Activated T-helper 1 cell treated with Interleukin-2 at 50 U/mL for 16 hours (primary cell): ENCODE data around the gene VIPR1.

Experiments
- DNase-seq: peaks from one replicate; pipeline ENCODE4 v3.0.0-alpha.2; 2020; ENCODE audit warnings: low read depth

Gene VIPR1

DNA sequence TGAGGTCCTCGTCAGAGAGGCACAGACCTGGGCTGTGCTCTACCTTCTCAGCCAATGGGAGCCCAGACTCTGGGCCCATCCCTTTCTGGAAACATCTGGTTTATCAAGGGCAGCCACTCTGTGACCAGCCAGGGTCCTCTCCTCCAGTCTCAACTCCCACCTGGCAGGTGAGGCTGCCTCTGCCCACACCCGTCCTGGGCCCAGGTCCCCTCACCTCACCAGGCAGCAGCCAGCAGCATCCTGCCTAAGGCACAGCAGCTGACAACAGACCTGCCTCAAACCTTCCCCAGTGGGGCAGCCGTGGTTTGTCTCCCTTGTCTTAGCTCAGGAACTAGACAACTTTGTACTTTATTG lies 8.7 kb upstream of the VIPR1 start:
- no peak for DNase-seq

DNA sequence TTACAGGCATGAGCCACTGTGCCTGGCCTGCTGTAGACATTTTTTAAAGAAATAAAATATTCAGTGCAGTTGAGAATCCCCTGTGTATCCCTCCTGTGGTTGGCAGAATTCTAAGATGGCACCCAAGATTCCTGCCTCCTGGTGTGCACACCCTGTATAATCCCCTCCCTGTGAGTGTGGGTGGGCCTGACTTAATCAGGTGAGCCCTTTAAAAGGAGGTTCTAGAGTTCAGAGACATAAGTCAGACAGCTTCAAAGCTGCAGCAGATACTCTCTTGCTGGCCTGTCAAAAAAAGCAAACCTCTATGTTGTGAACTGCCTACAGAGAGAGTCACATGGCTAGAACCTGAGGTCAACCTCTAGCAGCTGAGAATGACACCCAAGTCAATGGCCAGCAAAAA lies 7.0 kb upstream of the VIPR1 start:
- DNase-seq, result no peak

DNA sequence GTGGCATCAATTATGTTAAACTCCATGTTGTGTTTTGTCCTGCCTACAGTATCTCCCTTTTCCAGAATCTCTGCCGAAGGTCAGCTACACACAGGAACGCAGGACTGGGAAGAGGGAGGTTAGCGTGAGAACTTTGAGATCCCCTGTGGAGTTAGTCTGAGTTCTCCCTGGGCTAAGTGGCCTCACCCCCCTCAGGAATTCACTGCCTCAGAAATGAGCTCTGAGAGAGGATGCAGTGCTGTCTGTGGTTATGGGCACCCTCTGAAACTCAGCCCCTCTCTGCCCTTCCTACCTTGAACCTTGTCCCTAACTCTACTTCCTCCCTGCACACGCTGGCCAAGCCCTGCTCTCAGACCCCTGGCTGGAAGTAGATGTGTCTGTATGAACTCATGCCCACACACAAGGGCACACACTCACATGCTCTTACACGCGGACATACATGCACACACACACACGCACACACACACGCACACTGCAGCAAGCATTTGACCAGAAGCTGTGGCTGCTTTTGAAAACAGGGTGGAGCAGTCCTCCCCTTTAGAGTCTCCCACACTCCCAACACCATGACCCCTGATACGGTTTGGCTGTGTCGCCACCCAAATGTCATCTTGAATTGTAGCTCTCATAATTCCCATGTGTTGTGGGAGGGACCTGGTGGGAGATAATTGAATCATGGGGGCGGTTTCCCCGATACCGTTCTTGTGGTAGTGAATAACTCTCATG lies 5.3 kb upstream of the VIPR1 start:
- no peak for DNase-seq

DNA sequence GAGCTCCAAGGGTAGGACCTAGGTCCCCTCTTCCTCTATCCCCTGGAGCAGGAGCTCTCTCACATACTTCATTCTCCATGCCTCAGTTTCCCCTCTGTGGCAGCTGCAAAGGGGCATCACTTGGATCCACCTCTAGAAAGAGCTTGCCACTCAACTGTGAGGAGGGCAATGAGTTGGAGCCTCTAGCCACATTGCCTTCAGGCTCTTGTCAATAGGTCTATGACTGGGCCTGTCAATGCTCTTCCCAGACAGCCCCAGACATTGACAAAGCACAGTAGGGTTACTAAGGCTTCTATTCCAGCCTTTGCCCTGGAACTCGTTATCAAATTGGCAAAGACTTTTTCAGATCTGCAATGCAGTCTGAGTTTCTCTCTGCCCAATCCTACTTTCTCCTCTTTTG lies 4.4 kb upstream of the VIPR1 start:
- no peak for DNase-seq

DNA sequence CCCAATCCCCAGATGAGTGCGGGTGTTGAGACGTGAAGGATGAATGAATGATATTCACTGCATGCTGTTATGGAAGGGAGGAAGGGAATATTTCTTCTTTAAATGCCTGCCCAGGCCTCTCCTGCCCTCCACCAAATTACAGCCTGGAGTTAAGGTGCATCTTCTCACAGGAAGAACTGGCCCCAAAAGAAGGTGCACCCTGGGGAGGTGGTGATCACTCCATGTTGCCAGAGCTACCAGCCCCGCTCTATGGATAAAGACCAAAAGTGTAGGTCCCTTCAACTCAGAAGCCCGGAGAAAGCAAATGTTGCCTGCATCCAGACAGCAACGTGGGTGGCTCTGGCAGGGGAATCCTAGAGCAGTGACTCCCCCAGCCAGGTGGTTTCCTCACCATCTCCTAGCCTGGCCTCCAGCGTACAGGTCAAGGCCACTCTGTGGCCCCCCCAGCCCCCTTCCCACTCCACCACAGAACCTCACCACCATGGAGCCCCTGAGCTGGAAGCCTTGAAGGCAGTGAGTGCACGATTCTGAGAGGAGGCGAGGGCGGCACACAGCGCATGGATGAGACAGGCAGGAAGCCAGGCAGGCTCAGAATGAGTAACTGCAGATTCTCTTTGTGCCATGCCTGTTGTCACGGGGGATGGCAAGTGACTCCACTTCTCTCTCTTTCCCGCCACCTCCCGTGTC lies 3.5 kb upstream of the VIPR1 start:
- no peak for DNase-seq

DNA sequence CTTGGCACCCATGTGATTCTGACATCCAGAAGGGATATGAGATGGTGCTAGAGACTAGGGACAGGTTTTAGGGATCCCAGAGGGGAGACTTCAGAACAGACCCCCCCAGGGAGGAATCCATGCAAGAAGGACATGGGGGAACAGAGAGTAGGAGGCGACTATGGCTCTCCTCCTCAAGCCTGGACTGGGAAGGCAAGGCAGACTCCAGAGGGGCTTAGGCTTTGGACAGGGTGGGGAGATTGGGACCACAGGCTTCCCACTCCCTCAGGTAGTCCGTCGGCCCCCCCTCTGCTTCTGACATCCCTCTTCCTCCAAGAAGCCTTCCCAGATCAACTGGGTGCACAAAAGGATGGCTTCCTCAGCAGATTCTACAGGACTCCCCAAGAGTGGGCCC lies 3.0 kb upstream of the VIPR1 start:
- no peak for DNase-seq

DNA sequence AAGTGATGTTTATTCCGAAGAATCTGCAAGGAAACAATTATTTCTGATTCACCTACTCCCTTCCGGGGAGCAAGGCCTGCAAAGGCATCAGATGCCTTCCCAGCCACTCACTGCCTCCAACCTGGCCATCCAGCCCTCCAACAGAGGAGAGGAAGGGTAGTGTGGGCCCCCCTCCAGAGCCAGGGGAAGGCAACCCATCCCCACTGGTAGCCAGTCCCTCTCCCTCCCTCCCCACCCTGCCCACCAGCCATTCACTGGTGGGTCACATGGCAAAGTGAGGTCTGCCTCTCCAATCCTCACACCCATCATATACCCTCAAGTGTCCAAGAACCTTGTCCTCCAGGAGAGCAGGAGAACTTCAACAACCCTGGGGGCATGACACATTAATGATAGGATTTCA lies 2.4 kb upstream of the VIPR1 start:
- no peak for DNase-seq

DNA sequence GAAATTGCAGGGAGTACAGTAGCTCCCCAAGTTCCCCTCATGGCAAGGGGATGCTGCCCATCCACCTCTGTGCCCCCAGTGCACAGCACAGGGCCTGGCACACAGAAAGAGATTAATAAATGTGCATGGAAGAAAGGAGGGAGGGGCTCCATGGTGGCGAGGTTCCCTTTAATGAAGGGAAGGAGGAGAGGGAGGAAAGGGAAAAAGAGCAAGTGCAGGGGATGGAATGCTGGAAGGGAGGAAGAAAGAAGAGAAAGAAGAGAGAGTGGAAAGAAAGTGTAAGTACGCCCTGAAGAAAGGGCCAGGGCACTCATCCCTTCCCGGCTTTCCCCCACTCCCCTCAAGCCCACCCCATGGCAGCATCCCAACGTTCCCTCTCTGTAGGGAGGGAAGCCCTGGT lies 1.5 kb upstream of the VIPR1 start:
- DNase-seq, result no peak

DNA sequence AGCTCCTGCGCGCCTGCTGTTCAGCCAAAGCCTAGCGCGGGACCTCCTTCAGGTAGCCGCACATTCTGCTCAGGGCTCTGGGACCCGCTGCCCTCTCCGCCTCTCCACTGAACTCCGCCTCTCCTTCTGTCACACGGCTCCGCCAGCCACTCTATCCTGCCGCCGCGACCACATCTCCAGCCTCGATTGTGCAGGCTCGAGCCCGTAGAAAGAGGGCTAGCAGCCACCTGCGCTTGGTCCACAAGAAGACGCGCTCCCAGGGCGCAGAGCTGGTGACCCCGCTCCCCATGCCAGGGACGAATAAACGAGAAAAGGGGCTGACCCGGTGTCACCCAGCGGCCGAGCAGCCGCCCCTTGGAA lies 1.1 kb upstream of the VIPR1 start:
- DNase-seq, result no peak

DNA sequence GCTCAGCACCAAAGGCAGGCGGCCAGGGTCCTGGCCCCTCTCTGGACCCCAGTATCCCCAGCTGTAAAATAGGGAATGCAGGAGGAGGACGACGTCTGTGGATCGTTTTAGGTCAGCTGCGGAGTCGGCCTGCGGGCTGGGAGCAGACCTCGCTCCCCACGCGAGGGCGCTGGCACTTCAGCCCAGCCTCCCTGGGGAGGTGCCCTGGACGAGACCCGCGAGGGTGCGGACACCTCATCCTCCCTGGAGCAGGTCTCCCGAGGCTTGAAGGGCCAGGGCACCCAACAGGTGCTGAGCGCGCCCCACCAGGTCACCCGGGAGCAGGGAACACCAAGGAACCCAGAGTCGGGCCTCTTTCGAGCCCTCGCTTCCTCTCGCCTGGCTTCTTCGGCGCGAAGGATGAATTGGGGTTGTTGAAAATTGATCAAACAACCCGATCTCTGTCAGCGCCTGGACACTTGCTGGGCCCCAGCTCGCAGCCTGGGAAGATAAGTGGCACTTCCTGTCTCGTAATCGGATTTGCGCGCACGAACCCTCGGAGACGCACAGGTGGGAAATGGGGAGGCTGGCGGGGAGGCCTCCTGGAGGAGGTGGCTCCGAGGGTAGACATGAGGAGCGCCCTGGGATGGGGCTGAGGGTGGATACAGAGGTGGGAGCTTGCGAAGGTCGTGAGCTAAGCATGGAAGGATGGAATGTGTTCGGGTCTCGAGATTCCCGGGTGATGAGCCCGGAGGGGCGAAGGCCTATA lies 588 bp upstream of the VIPR1 start:
- DNase-seq, result peak; percentile 53

DNA sequence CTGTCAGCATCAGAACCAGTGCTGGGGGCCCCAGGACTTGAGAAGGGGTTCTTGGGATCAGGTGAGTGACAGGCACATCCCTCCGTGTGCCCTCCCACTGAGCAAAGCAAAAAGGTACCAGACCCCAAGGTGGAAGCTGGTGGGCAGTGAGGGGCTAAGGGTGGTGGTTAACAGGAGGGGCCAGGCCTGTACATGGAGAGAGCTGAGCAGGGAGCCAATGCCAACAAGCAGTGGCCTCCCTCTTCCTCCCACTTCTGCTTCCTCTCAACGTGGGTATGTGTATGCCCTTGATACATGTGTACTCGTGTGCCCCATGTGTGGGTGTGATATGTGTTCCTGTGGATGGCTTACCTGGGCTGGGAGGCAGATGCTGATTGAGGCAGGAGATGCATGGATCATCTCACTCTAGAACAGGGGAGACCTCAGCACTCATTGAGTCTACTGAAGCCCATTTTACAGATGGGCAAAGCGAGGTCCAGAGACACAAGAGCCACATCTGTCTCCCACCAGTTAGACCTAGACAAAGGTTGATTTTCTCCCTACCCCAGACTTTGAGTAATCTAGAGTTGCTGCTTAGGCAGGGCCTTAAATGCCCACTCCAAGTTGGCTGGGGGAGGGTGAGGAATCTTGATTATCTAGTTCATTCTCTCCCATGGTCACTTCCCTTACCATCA lies 945 bp downstream of the VIPR1 start:
- DNase-seq, result no peak

DNA sequence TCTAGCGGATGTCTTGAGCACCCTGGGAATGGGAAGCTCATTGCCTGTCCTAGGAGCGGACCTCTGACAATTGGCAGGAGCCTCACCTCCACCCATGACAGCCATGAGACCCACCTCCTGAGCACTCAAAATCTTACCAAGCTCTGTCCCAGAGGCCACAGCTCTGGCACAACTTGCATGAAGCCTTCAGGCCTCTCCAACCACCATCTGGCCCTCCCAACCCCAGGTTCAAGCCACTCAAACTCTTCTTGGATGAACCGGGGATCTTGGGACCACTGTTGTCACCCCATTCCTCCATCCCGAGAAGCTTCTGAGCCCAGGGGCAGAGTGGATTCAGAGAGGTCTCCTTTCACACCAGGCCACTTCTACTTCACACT lies 1.5 kb downstream of the VIPR1 start:
- DNase-seq, result no peak

DNA sequence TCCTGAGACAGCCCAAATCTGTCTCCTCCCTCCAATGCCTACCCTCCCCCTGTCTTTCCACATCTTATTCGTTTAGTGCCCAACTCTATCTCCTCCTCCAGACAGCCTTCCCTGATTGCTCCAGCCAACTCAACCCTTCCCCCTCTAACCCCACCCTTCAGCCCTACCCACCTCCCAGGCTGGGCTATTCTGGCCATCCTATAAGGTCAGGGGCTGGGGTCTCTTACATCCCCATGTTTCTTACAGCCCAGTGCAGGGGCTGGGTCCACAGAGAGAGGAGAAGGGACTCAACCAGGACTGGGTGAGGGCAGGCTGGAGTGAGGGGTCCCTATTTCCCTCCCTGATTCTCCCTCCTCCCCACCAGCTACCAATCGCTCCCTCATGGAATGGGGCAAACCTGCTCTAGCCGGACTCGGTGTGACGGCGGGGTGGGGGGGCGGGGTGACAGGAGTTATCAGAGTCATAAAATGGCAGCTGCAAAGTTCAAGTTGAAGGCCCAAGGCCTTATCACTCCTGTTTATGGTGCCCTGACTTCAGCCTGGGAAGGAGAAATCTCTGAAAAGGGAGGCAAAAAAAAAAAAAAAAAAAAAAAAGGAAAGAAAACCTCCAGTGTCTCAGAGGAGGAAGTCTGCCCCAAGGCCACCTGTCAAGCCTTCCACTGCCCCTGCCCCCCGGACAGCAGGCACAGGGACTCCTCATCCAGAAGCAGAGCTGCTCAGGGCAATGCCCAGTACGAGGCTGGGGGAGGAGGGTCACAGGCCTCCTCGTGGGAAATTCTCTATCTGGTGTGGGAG lies 2.1 kb downstream of the VIPR1 start:
- DNase-seq, result no peak

DNA sequence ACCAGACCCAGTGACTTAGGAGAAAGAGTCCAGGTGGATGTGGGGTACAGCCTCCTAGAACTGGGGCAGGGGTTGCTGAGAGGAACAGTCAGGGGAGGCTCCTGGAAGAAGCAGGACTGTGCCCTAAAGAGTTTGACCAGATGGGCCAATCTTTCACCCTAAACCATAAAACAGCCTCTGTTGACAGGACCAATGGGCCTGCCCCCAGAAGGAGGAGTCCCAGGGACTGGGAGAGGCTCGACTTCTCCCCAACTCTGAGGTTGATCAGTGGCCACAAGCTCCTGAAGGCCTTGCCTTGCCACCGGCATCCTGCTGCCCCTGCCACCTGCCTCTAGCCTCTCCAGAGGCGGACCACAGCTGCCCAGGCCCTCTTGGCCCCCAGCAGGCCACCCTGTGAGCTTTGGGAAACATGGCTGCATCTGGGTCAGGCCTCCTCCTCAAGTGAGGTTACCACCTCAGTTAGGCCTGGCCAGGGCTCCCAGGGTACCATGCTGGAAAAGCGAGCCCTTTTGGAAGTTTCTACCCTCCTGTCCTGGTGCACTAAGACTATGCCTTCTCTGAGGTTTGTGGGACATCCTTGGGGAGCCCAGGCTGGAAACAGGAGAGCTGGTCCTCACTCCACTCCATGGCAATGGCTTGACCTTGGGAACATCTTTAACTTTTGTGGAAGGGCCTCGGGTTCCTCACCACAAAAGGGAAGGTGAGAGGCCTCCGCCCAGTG lies 2.8 kb downstream of the VIPR1 start:
- no peak for DNase-seq

DNA sequence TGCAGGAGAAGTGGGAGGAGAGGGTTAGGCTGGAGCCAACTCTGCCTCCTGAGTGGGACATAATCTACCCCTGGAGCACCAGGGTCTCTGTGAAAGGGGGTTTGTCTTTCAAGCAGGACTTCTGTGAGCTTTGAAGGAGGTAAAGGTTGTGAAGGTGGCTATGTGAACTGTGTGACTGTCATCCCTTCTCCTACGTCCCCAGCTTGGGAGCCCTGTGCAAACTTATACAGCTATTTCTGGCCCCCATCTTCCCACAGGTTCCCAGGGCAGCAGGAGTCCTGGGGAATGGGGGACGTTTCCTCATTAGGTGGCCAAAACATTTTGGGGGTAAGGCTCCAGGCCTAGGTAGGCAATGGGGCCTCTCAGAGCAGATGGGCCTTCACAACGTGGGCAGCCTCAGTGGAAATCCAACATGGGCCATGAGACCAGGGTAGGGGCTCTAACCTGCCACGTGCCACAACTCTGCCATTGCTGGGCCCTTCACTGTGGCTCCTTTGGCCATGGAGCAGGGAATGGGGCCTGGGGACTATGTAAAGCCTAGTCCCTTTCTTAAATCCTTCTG lies 3.5 kb downstream of the VIPR1 start:
- no peak for DNase-seq

DNA sequence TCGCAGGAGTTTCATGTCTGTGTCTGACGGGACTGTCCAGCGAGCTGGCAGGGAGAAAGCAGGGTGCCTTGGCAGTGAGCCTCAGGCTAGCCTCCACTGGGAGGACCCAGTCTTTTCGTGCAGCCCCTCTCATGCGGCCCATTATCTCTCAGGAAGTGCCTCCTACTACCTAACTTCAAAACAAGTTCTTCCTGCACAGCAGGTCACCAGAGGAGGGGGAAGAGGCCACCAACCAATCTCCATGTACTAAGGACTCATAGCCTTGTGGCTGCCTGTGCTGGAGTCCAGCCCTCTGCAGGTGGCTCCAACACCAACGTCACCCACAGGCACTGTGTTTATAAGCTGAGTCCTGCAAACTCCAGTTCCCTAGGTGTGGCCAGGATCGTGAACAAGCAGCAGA lies 4.8 kb downstream of the VIPR1 start:
- DNase-seq, result no peak

DNA sequence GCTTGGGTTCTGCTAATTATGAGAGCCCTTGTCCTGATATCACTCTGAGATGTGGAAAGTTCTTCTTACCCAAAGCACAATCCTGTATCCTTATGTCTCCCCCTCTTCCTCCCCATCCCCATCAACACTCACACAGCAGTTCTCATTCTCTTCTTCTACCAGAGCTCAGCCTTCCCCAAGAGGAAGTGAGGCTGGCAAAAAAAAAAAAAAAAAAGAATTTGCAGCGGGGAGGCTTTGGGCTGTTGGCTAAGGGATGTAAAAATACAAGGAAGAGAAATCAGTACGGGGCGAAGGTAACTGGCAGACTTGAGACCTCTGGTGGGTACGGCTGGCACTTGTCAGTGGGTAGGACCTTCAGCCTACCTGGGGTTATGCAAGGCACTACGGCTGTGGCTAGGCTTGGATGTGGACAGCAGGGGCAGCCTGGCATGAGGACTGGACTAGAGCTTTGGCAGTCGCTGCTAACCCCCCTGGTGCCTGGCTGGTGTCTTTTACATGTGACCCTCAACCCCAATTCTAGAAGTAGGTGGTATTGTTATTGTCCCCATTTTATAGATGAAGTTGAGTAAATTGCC lies 5.4 kb downstream of the VIPR1 start:
- no peak for DNase-seq

DNA sequence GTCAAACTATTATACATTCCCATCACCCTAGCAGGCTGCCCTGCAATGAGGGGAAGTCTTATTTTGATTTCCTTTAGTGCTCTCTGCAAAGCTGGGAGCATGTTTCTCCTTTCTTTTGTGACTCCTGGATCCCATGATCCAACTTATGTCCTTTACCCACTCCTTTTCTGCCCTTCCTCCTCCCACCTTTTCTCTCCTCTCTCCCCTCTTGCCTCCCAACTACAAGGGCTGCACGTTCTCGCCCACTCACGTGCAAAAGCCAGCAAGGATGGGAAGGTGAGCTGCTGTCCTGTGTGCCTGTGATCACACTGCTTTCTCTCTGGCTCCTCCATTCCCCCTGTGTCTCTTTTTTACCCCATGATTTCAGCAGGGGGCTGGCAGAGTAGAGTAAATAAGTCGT lies 6.1 kb downstream of the VIPR1 start:
- no peak for DNase-seq

DNA sequence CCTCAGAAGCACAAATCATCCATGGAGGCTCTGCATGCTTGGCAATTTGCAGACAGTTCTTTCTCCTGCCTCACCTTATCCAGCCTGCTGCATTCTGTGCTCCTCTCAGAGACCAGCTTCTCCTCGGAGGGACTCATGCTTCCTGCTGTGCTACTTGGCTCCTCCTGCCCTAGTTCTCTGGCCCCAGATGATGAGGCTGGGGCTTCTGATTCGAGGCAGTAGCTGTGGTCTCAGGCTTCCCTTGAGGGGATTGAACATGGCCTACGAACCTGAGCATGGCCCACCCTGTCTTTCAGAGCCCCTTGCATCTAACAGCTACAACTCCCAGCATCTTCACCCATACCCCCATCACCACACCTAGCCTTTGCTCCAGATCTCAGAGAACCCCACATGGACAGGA lies 6.7 kb downstream of the VIPR1 start:
- no peak for DNase-seq

DNA sequence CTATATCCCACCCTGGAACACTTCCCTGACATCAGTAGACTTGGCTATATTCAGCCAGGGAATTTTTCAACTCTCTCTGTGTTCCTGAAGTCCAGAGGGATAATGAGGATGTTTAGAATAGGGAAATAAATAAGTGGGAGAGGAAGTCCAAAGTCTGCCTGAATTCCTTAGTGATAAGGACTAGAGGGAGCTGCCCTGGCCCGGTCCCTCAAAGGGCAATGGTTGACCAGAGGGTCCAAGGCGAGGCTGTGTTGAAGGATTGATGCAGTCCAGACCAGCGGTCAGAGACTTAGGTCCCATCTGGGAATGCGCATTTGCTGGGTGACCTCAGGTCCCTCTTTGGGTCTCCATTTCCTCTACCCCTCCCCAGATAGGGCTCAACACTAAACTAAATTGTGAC lies 7.9 kb downstream of the VIPR1 start:
- DNase-seq, result no peak

DNA sequence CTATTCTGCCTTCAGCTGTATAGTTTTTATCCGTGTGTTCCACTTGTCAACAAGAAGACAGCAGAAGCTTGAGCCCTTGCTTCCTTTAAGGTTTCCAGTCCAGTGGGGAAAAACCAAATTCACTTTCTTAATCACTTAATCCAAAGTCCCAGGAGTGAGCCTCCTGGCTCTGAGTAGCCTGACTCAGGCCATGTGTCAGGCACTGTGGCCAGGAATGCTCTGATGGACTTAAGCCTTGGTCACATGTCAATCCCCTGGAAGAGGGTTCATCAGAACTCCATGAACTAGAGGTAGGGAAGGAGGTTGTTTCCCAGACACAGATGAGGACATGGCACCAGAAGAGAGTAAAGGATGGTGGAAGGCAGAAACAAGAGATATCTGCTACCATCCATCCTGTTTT lies 8.8 kb downstream of the VIPR1 start:
- no peak for DNase-seq
